Cardiac septum (tissue), 1 donor: ENCODE data around the gene CTNNBIP1. TPM values are rescaled to one million over a fixed set of nuclear protein-coding genes. Genes with fewer than 3 reads are reported as not detected.
A peak's percentile ranks its signal among the peaks of the same experiment; 100 is the strongest.

Experiments
- DNase-seq: peaks from one replicate; pipeline ENCODE4 v3.0.0-alpha.2; 2020; ENCODE audit warnings: low spot score
- intact Hi-C: fragments of 100-400 bp; cut with DNase I; formaldehyde crosslinking; loops from one replicate; pipeline ENCODE4 v1.14.0; 2022
- total RNA-seq: library from RNA; stranded (reverse); fragmentation: NEBNext Ultra II Directional; extraction: Animal tissue kit (Norgen Biotek cat#: 25700); gene quantifications from one replicate; pipeline ENCODE4 v1.2.1, GENCODE V29; 2021
- donor health status: DM: no; HTN: no; CAD: no.

CTNNBIP1 gene
- total RNA-seq, 1 donor from 2014 or later: 19.3 TPM

GRCh38 chr1:9883585-9884449 lies 26.3 kb downstream of the CTNNBIP1 start:
- intact Hi-C loops: no loop called here
- DNase-seq: no peak

- intact Hi-C loops: no loop called here
- no peak for DNase-seq
Observed at GRCh38 chr1:9882945-9883303, 27.1 kb downstream of the CTNNBIP1 start.

GRCh38 chr1:9882296-9882944 lies 27.6 kb downstream of the CTNNBIP1 start:
- intact Hi-C loops: no loop called here
- no peak for DNase-seq

- intact Hi-C loops: no loop called here
- DNase-seq: no peak
Observed at GRCh38 chr1:9881838-9882249, 28.2 kb downstream of the CTNNBIP1 start.

- DNase-seq: no peak
Observed at GRCh38 chr1:9878404-9878803, 31.7 kb downstream of the CTNNBIP1 start.

GRCh38 chr1:9877962-9878361 lies 32.1 kb downstream of the CTNNBIP1 start:
- intact Hi-C loops: loop anchor here (5.0 to 10.0 kb wide), 3 partner anchors 154 to 547 kb away; partner anchors contain the start of gene UBE4B
- DNase-seq: no peak

More at GRCh38 chr1:9878404-9878803, 31.7 kb downstream of the CTNNBIP1 start:
- intact Hi-C loops: loop anchor here (5.0 to 10.0 kb wide), 3 partner anchors 154 to 546 kb away; partner anchors contain the start of gene UBE4B

- intact Hi-C loops: loop anchor here (1.0 to 10.0 kb wide), 6 partner anchors 35 to 549 kb away; partner anchors contain the start of genes CTNNBIP1, LZIC, NMNAT1 and UBE4B
Observed at GRCh38 chr1:9875636-9876000, 34.5 kb downstream of the CTNNBIP1 start.

GRCh38 chr1:9874959-9875635 lies 35.0 kb downstream of the CTNNBIP1 start:
- DNase-seq: peak; percentile 84
- intact Hi-C loops: loop anchor here (1.0 to 10.0 kb wide), 6 partner anchors 36 to 550 kb away; partner anchors contain the start of genes CTNNBIP1, LZIC, NMNAT1 and UBE4B

More at GRCh38 chr1:9875636-9876000, 34.5 kb downstream of the CTNNBIP1 start:
- DNase-seq: no peak

- intact Hi-C loops: loop anchor here (2.0 to 10.0 kb wide), 3 partner anchors 36 to 550 kb away; partner anchors contain the start of genes CTNNBIP1, LZIC and NMNAT1
- DNase-seq: no peak
Observed at GRCh38 chr1:9874412-9874811, 35.7 kb downstream of the CTNNBIP1 start.

GRCh38 chr1:9873992-9874391 lies 36.1 kb downstream of the CTNNBIP1 start:
- no peak for DNase-seq
- intact Hi-C loops: loop anchor here (2.0 to 10.0 kb wide), 3 partner anchors 37 to 551 kb away; partner anchors contain the start of genes CTNNBIP1, LZIC and NMNAT1

GRCh38 chr1:9873385-9873784 lies 36.7 kb downstream of the CTNNBIP1 start:
- DNase-seq: no peak
- intact Hi-C loops: loop anchor here (10.0 kb wide), 1 partner anchor 551 kb away; no protein-coding TSS in a partner anchor

GRCh38 chr1:9872430-9873165 lies 37.5 kb downstream of the CTNNBIP1 start:
- no peak for DNase-seq
- intact Hi-C loops: loop anchor here (10.0 kb wide), 1 partner anchor 552 kb away; no protein-coding TSS in a partner anchor

GRCh38 chr1:9871707-9872425 lies 38.2 kb downstream of the CTNNBIP1 start:
- intact Hi-C loops: loop anchor here (10.0 kb wide), 1 partner anchor 553 kb away; no protein-coding TSS in a partner anchor
- DNase-seq: no peak

GRCh38 chr1:9871021-9871420 lies 39.0 kb downstream of the CTNNBIP1 start:
- intact Hi-C loops: loop anchor here (10.0 kb wide), 1 partner anchor 554 kb away; no protein-coding TSS in a partner anchor
- DNase-seq: no peak

GRCh38 chr1:9870572-9870971 lies 39.5 kb downstream of the CTNNBIP1 start:
- intact Hi-C loops: loop anchor here (10.0 kb wide), 1 partner anchor 554 kb away; no protein-coding TSS in a partner anchor

GRCh38 chr1:9869831-9870251 lies 40.2 kb downstream of the CTNNBIP1 start:
- DNase-seq: no peak
- intact Hi-C loops: loop anchor here (5.0 to 10.0 kb wide), 2 partner anchors 148 to 555 kb away; no protein-coding TSS in a partner anchor

More at GRCh38 chr1:9870572-9870971, 39.5 kb downstream of the CTNNBIP1 start:
- no peak for DNase-seq

GRCh38 chr1:9868244-9868590 lies 41.9 kb downstream of the CTNNBIP1 start:
- intact Hi-C loops: loop anchor here (5.0 kb wide), 1 partner anchor 146 kb away; no protein-coding TSS in a partner anchor
- DNase-seq: no peak
